GM21367 (cell line): ENCODE measurements around the gene SBNO2.

ENCODE experiments used
- ATAC-seq: cut with Tn5 transposase; IDR thresholded peaks from one replicate; pipeline ENCODE4 v1.9.1; 2021; ENCODE audit not compliant: unreplicated experiment

The SBNO2 gene

GRCh38 chr19:1156305-1156801 lies 17.7 kb downstream of the SBNO2 start:
- ATAC-seq = no peak

- ATAC-seq = no peak
These were observed 18.4 kb downstream of the SBNO2 start for GRCh38 chr19:1155352-1156304.

GRCh38 chr19:1154731-1155351 lies 19.2 kb downstream of the SBNO2 start:
- ATAC-seq = no peak

GRCh38 chr19:1153891-1154730 lies 20.0 kb downstream of the SBNO2 start:
- ATAC-seq = no peak

GRCh38 chr19:1151917-1152587 lies 22.0 kb downstream of the SBNO2 start:
- ATAC-seq = no peak

GRCh38 chr19:1151037-1151724 lies 22.9 kb downstream of the SBNO2 start:
- ATAC-seq = no peak

- ATAC-seq = no peak
These were observed 23.6 kb downstream of the SBNO2 start for GRCh38 chr19:1150333-1151036.

GRCh38 chr19:1149259-1150045 lies 24.6 kb downstream of the SBNO2 start:
- ATAC-seq = no peak

- no peak for ATAC-seq
These were observed 26.0 kb downstream of the SBNO2 start for GRCh38 chr19:1147934-1148549.

- ATAC-seq = no peak
These were observed 26.9 kb downstream of the SBNO2 start for GRCh38 chr19:1146858-1147780.

- ATAC-seq = no peak
These were observed 27.7 kb downstream of the SBNO2 start for GRCh38 chr19:1146412-1146699.

- no peak for ATAC-seq
These were observed 28.2 kb downstream of the SBNO2 start for GRCh38 chr19:1145635-1146411.

GRCh38 chr19:1144741-1145140 lies 29.3 kb downstream of the SBNO2 start:
- ATAC-seq = no peak

GRCh38 chr19:1143828-1144399 lies 30.2 kb downstream of the SBNO2 start:
- no peak for ATAC-seq

GRCh38 chr19:1141944-1142343 lies 32.1 kb downstream of the SBNO2 start:
- ATAC-seq = no peak

- ATAC-seq = no peak
These were observed 33.6 kb downstream of the SBNO2 start for GRCh38 chr19:1140272-1141027.
